HG03025 (cell line): ENCODE measurements around the gene ZNF777.
"Not testable (repeated sequence)": the region's sequence is repeated elsewhere in the genome, so short reads cannot be mapped to it uniquely, and the experiment has no call there.

ENCODE experiments used
- ATAC-seq: cut with Tn5 transposase; IDR thresholded peaks from one replicate; pipeline ENCODE4 v1.9.1; 2021; ENCODE audit warnings: mild to moderate bottlenecking, moderate library complexity; ENCODE audit not compliant: unreplicated experiment, low FRiP score

The ZNF777 gene

DNA sequence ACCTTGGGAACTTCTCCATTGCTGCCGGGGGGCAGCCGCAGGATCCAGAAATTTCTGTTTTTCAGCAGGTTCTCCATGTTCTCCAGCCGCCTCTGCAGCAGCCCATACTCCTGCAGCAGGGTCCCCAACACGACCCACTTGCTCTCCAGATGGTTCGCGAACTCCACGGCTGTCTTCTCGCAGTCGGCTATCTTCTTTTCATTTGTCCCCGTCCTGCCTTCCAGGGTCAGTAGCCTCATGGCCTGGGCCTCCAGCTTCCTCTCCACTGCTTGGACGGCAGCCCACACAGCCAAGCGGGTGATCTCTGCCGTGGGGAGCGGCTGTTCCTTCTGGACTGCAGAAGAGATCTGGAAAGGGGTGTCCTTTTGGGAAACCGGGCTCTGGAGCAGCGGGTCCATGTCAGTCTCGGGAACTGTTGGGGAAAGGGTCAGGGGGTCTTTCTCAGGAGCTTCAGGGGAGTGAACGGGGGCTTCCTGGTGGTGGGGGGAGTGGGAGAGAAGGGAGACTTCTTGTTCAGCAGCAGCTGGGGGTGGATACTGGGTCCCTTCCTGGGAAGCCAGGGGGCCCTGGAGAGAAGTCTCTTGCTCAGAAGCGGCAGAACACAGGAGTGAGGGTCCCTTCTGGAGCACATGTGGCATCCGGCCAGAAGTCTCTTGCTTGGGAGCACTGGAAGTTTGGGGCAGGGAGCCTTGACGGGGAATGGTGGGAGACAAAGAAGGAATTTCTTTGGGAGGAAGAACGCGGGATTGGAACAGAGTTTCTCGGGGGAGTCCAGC, 5.5 kb downstream of the ZNF777 start:
- no peak for ATAC-seq

DNA sequence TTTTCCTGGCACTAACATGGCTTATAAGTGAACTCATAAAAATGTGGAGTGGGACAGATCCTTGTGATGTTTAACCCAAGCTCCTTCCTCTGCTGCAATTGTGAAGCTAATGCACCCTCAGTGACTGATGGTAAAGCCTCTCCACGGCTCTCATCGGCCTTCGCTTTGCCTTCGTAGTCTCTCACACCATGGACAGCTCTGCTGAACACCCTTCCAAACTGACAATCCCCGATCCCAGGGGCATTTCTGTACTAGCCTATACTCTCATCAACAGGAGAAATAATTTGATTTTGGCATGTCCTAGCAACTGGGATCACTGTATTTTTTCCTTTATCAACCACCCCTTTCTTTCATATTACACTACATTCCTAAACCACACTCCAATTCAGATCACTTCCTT, 6.1 kb downstream of the ZNF777 start:
- no peak for ATAC-seq

DNA sequence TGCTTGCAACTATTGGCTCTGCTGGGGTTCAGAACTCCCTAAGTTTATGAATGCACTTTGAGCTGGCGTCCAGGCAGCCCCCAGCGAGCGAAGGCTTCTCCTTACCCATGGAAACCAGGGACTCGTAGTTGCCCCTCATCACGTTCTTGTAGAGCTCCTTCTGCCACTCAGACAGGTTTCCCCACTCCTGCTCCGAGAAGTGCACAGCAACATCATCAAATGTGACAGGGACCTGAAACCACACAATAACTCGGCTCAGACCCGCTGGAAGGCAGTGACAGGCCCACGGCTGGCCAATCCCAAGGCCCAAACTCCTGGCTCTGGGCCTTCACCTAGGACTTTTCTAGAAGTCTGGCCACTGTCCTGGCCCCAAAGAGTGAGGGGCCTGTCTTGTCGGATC, 6.9 kb downstream of the ZNF777 start:
- no peak for ATAC-seq

DNA sequence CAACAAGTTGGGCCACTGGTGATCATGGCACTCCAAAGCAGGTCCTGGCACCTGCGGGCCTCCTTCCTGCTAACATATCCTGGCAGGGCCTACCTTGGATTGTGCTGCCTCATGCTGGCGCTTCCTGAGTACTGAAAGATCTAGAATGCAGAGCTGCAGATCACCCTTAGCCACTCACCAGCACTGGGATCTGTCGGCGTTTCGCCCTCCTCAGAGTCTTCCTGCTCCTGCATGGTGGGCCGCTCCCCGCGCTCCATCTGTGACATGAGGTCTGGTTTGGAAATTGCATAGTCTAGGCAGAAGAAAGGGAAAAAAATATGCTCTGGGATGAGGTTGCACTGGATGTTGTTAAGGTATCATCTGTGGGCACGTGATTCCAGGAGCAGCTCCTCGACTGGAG, 10.0 kb downstream of the ZNF777 start:
- no peak for ATAC-seq

DNA sequence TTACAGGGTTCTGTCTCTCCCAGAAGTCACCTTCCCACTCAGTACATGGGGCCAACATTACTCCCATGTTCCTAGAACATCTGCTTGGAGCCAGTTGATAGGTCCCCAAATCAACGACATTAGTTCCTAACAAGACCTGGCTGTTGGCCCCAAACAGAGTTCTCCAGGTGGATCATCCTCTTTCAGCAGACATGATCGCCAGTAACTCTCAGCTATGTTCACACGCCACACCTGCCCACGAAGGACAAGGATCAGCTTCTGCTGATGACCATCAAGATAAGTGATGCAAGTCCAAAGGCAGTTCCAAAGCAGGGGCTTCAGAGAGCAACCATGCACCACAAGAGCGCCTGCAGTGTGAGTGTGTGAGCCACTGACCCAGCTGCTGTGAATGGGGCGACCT, 11.0 kb downstream of the ZNF777 start:
- ATAC-seq: no peak

DNA sequence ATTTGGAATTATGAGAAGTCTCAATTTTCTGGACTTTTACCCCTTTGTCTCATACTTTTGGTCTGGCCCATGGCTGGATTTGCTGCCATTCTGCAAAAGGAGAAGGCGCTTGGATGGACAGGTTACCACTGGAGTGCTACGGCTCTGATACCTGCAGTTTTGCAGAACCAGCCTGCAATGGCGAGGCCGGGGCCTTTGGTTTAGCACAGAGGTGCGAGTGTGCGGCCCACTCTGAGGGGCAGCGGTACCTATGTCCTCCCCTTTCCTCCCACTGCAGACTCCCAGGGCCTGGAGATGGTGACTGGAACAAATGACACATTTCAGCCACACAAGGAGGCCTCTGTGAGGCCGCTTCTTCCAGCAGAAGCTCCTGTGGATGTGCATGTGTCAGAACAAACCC, 11.9 kb downstream of the ZNF777 start:
- no peak for ATAC-seq

DNA sequence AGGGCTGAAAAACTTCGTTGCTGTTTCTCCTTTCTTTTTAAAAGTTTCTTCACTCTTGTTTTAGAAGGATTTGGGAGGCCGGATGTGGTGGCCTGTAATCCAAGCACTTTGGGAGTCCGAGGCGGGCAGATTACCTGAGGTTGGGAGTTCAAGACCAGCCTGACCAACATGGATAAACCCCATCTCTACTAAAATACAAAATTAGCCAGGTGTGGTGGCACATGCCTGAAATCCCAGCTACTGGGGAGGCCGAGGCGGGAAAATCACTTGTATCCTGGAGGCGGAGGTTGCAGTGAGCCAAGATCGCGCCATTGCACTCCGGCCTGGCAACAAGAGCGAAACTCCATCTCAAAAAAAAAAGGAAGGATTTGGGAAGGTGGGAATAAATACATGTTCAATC, 14.8 kb downstream of the ZNF777 start:
- ATAC-seq: not testable (repeated sequence)

DNA sequence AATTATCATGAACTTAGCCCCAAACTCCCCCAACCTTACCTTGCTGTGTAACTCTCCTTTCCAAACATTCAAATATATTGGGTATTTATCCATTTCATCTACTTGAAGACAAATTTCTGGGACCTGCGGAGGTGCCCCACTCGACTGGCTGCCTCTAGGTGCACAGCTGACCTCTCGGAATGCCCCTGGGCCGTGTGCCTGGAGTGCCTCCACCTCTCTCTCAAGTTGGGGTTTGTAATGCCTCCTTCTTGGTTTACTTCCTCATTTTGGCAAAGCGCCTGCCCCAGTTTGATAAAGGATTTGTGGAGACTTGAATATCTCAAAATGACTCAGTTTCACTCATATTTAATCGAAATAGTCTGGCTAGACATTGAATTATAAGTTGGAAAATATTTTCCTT, 16.6 kb downstream of the ZNF777 start:
- no peak for ATAC-seq

DNA sequence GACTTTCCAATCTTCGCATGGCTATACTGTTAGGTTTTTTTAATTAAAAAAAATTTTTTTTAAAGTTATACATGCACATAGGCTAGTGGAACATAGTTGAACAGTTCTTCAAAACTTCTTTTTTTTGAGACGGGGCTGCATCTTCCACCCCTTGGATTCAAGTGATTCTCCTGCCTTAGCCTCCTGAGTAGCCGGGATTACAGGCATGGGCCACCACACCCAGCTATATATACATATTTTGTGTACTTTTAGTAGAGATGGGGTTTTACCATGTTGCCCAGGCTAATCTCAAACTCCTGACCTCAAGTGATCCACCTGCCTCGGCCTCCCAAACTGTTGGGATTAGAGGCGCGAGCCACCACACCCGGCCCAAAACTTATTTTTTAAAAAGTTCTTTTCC, 17.3 kb downstream of the ZNF777 start:
- no peak for ATAC-seq

DNA sequence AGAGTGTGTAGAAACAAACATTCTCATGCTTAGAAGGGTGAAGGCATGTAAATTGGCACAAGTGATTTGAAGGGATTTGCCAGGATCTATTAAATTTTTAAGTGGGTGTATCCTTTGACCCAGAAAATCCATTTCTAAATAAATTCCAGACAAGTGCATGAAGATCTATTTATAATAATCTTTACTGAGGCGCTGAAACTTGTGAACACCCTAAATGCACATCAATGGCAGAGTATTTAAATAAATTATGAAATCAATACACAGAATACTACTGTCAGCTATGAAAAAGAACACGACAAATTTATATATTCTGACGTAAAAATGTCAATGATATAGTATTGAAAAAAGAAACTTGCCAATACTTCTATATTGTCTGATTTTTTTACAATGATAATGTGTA, 17.9 kb downstream of the ZNF777 start:
- no peak for ATAC-seq

DNA sequence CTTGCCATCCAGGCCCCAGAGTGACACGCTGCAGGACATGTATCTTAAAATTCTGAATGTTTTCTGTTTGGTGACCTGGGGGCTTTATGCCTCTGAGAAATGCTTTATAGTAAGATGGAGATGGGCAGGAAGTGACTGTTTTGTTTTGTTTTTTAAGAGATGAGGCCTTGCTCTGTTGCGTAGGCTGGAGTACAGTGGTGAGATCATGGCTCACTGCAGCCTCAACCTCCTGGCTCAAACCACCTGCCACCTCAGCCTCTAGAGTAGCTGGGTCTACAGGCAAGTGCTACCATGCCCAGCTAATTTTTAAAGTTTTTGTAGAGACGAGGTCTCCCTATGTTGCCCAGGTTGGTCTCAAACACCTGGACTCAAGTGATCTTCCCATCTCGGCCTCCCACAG, 20.6 kb downstream of the ZNF777 start:
- ATAC-seq: no peak

DNA sequence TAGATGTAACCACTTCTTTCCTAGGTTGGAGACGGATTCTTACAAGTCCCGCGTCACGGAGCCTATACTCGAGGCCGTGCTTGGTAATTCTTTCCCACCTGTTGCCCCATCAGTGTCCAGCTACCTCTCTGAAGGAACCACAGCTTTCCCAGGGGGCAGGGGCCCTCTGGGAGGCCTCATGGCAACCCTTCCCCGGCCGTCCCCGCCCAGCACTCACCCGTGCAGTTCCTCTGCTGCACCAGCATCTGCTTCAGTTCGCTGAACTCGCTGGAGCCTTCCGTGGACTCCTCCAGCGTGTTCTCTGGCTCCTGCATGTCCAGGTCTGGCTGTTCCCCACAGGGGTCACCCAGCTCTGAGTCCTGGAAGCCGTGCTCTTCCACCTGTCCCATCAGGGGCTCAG, 24.5 kb downstream of the ZNF777 start:
- ATAC-seq: no peak

DNA sequence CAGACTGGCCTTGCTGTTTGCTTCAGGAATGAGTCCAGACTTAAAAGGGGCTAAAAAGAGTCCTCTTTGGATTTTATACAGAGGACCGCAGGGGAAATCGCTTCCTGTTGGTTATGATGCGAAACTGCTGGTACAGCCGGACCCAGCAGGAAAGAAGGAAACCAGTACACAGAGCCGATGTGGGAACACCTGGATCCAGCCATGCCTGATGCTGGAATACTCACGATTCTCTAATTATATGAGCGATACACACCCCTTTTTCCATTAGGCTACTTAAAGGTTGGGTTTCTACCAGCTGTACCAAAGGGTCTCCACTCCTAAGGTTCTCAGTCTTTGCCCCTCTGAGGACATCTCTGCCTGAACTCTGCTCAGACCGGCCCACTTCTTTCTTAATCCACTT, 27.7 kb downstream of the ZNF777 start:
- no peak for ATAC-seq

DNA sequence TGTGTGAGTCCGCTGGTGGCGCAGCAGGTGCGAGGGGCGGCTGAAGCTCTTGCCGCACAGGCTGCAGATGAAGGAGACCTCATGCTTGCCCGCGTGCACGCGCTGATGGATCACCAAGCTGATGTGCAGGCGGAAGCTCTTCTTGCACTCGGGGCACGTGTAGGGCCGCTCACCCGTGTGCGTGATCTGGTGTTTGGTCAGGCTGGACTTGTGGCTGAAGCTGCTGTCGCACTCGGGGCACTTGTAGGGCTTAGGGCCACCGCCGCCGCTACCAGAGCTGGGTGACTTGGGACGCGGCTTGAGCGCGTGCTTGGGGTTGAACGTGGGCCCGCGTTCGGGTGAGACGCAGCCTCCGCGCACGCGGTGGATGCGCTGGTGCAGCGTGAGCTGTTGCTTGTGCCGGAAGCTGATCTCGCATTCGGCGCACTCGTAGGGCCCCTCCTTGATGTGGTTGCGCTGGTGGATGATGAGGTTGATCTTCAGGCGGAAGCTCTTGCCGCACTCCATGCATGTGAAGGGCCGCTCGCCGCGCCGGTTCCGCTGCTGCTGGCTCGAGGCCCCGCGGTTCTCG, 28.7 kb downstream of the ZNF777 start:
- ATAC-seq: no peak

DNA sequence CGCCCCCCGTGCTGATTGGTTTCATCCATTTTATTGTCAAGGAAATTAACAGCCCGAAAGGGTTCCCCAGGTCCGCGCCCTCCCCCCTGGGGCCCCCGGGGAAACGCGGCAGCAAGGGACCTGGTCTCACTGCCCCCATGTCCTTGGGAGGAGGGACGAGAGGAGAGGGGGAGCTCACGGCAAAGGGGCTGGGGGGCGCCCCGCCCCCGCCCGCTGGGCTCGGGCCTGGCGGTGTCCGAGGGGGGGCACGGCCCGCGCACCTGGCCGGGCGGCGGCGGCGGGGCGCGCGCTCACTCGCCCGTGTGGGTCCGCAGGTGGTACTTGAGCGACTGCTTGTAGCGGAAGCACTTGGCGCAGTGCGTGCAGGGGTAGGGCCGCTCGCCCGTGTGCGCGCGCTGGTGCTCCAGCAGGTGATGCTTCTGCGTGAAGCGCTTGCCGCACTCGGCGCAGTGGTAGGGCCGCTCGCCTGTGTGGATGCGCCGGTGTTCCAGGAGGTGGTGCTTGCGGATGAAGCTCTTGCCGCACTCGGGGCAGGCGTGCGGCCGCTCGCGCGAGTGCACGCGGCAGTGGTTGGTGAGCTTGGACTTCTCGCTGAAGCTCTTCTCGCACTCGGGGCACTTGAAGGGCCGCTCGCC, 29.3 kb downstream of the ZNF777 start:
- no peak for ATAC-seq

DNA sequence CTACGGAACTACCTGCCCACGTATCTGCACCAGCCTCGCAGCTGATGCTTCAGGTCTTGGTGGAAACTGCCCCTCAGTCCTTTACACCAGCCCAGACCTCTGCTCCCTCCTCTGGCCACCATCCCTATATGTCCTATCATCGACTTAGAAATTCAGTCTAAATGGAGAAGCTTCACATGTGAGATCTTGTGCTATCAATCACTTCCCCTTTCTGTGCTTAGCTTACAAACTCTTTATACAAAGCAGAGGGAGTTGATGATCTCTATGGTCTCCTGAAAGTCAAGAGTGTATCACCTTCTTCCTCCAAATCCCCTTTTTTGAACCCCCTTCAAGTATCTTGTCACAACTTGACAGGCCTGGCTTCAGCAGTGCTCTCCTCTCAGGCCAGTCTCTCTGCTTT, 30.7 kb downstream of the ZNF777 start:
- ATAC-seq: no peak

DNA sequence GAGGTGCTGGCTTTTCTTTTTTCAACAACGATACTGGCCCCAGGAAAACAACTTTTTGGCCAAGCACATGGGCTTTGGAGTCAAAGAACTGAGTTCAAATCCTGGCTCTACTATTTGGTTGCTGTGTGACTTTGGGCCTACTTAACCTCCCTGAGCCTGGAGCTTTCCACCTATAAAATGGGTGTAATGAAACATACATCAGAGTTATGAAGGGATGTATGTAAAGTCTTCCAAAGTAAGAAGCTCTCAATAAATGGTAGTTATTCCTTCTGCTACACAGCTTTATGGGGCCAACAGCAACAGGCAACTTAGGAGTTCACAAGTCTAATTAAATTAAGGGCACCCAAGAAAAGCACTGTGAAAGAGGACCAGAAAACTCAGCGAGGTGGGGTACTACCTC, 33.0 kb downstream of the ZNF777 start:
- ATAC-seq: no peak

DNA sequence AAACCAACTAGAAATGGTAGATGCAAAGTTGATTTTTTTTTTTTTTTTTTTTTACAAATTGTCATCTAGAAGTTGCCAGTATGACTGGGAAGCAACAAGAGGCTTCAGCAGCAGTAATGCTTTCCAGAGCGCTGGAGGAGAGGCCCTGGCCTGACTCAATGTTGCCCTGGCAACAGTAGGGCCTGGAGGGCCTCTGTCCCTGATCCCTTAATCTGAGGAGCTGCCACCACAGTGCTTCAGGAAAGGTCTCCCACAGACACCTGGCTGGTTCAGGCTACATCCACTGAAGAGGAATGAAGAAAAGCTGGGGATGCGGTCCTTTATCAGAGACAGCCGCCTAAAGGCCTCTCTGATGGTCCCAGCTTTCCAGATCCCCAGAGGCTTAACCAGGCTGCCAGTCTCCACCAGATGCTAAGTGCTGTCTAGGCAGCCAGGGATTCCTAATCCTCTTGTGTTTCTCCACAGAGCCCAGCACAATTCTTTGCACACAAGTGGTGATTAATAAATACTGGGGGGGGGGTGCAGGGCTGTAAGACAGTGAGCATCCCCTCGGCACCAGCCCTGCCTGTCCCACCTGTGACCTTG, 33.7 kb downstream of the ZNF777 start:
- ATAC-seq: no peak

DNA sequence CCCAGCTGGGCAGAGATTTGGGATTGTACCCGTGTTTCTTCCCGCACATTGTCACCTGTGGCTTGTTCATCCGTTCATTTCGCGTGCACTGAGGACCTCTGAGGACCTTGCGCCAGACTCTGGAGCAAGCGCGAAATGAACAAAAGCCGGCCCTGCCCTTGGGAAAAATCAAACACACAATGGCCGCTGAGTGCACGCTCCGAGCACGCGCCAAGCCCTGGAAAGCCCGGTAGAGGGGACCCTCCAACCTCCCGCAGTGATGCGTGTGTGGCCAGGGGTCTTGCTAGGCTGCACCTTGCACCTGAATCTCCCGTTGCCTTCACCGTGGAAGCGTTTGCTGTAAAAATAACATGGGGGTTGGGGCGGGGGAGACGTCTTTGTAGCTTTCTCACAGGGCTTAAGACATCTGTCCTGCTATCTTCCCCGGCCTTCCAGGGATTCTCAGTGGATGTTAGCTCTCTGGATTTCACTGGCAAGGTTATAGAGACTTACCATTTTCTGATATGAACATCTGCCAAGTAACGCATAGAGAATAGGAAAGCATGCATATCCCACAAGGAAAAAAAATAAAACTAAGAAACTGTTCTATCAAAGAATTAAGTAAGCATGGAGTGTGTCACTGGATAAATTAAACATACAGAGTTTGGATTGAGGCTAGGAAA, 37.3 kb downstream of the ZNF777 start:
- no peak for ATAC-seq

DNA sequence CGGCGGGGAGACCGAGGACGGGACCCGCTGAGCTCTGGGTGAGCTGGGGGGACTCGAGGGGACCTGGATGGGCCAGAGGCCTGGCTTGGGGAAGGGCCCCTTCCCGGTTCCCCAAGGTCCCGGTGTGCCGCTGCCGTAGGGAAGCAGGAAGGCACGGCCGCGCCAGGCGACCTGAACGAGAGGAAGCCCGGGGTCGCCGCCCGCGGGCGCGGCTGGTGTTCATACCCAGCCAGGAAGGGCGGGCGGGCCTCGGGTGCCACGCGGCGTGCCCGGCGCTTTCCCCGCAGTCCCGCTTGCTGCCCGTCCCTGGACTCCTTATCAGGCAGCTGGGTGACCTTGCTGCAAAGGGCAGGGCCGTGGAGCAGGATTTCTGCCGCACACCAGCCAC, 38.0 kb downstream of the ZNF777 start:
- ATAC-seq: no peak
